PC-9 (cell line): ENCODE data around the gene ADGRD1. TPM values are rescaled to one million over a fixed set of nuclear protein-coding genes. Genes with fewer than 3 reads are reported as not detected.

ENCODE experiments used
- BruUV-seq: library from RNA; stranded (reverse); fragments of 400-500 nt; replicated peaks from 2 replicates; lab custom pipeline; 2021; lab: Mats Ljungman, UMichigan
- CTCF ChIA-PET: fragments of 300-600 bp; sonication (Branson Sonifier 250); formaldehyde crosslinking; loops from one replicate; lab custom pipeline; 2022; ENCODE audit warnings: antibody characterized with exemption; lab: Charles Lee
- POLR2A ChIA-PET: fragments of 300-600 bp; sonication (Branson Sonifier 250); formaldehyde crosslinking; loops from one replicate; lab custom pipeline; 2022; ENCODE audit warnings: antibody characterized with exemption; ENCODE audit not compliant: unreplicated experiment; lab: Charles Lee
- DNase-seq, 2 experiments: peaks; one replicate each; pipeline versions ENCODE4 v3.0.0 to v3.0.0-alpha.2; 2015 to 2022; ENCODE audit warnings: mixed read lengths in 1 of 2
- H2AFZ ChIP-seq: fragments of 200-600 bp; sonication (generic); 2 replicates; pipeline ENCODE4 v1.8.1; 2017; ENCODE audit warnings: antibody characterized with exemption
- H3F3A ChIP-seq: fragments of 200-600 bp; sonication (generic); 2 replicates; pipeline ENCODE4 v1.8.1; 2017; ENCODE audit warnings: antibody characterized with exemption, mild to moderate bottlenecking, low read depth; ENCODE audit not compliant: insufficient read depth
- H3K27ac ChIP-seq: fragments of 200-600 bp; sonication (generic); 2 replicates; pipeline ENCODE4 v1.6.1; 2016; ENCODE audit warnings: mixed run types
- H3K27me3 ChIP-seq: fragments of 200-600 bp; sonication (generic); 2 replicates; pipeline ENCODE4 v1.6.1; 2016; ENCODE audit warnings: low read depth, mixed run types; ENCODE audit not compliant: insufficient read depth
- H3K36me3 ChIP-seq: fragments of 200-600 bp; sonication (generic); 2 replicates; pipeline ENCODE4 v1.6.1; 2016; ENCODE audit warnings: low read depth, mixed run types
- H3K4me1 ChIP-seq: fragments of 200-600 bp; sonication (generic); replicated peaks from 2 replicates; pipeline ENCODE4 v1.6.1; 2016; ENCODE audit warnings: mixed run types; ENCODE audit not compliant: insufficient read depth
- H3K4me2 ChIP-seq: fragments of 200-600 bp; sonication (generic); 2 replicates; pipeline ENCODE4 v1.6.1; 2017; ENCODE audit warnings: mixed run types
- H3K4me3 ChIP-seq: fragments of 200-600 bp; sonication (generic); 2 replicates; pipeline ENCODE4 v1.6.1; 2016; ENCODE audit warnings: mixed run types
- H3K79me2 ChIP-seq: fragments of 200-600 bp; sonication (generic); 2 replicates; pipeline ENCODE4 v1.6.1; 2017; ENCODE audit warnings: low read depth, mixed run types
- H3K9me2 ChIP-seq: fragments of 200-600 bp; sonication (generic); 2 replicates; pipeline ENCODE4 v1.8.1; 2017; ENCODE audit warnings: mild to moderate bottlenecking; ENCODE audit not compliant: insufficient read depth
- H3K9me3 ChIP-seq: fragments of 200-600 bp; sonication (generic); 2 replicates; pipeline ENCODE4 v1.8.1; 2016; ENCODE audit warnings: low read depth; ENCODE audit not compliant: insufficient read depth
- H4K20me1 ChIP-seq: fragments of 200-600 bp; sonication (generic); 2 replicates; pipeline ENCODE4 v1.8.1; 2017; ENCODE audit not compliant: insufficient read depth
- EZH2 ChIP-seq: fragments of 200-600 bp; sonication (generic); IDR thresholded peaks from 2 replicates; pipeline ENCODE4 v1.8.0; 2017; ENCODE audit warnings: antibody characterized with exemption, low read depth
- intact Hi-C: fragments of 100-400 bp; cut with micrococcal nuclease; formaldehyde crosslinking; loops from one replicate; pipeline ENCODE4 v1.10.0; 2022; ENCODE audit not compliant: unreplicated experiment
- total RNA-seq: library from RNA; stranded (reverse); gene quantifications from 2 replicates; pipeline ENCODE4 v1.2.3, GENCODE V29; 2021
- TF ChIP-seq, protein P1 (sequence below): fragments of 200-600 bp; sonication (generic); conservative IDR thresholded peaks from 2 replicates; pipeline ENCODE4 v1.6.1; 2017; ENCODE audit warnings: mixed run types, antibody characterized with exemption, mild to moderate bottlenecking, moderate library complexity

The ADGRD1 gene
- total RNA-seq, 1 experiment from 2014 or later: not detected

DNA sequence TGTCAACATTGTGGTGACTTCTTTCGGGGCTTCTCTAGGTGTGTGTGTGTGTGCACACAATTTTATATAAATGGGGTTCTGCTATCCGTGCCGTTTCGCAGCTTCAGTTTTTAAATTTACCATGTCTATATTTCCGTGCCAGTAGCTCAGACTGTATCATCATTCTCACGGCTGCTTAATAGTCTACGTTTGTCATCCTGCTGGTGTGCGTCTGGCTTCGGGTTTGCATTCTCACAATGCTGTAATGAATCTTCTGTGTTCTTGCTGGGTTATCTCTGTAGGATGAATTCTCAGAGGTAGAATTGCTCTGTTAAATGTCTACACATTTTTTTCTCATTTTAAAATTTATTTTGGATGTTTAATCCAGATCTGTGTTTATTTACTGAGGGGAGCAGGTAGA is 73.6 kb downstream of the ADGRD1 start:
- BruUV-seq: no TSS peak
- Histone ChIP-seq H3K4me3 (no peak overlapping the region), H3K27me3 (peaks cover 97% of the 10 kb centered on the region), H3K9me2 (no peaks in the 10 kb centered on the region), H3K79me2 (no peaks in the 10 kb centered on the region), H3K4me1 (no peaks in the 10 kb centered on the region), H3K4me2 (no peak overlapping the region), H2AFZ (no peak overlapping the region), H3K36me3 (no peaks in the 10 kb centered on the region), H4K20me1 (no peaks in the 10 kb centered on the region), H3K9me3 (no peaks in the 10 kb centered on the region), H3K27ac (no peak overlapping the region), H3F3A (no peaks in the 10 kb centered on the region)
- TF ChIP-seq, protein P1, sequence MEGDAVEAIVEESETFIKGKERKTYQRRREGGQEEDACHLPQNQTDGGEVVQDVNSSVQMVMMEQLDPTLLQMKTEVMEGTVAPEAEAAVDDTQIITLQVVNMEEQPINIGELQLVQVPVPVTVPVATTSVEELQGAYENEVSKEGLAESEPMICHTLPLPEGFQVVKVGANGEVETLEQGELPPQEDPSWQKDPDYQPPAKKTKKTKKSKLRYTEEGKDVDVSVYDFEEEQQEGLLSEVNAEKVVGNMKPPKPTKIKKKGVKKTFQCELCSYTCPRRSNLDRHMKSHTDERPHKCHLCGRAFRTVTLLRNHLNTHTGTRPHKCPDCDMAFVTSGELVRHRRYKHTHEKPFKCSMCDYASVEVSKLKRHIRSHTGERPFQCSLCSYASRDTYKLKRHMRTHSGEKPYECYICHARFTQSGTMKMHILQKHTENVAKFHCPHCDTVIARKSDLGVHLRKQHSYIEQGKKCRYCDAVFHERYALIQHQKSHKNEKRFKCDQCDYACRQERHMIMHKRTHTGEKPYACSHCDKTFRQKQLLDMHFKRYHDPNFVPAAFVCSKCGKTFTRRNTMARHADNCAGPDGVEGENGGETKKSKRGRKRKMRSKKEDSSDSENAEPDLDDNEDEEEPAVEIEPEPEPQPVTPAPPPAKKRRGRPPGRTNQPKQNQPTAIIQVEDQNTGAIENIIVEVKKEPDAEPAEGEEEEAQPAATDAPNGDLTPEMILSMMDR: no peak
- no peak for TF ChIP-seq EZH2
- ChIA-PET POLR2A (no interaction called here), CTCF (no interaction called here)
- DNase-seq: no peak
- intact Hi-C loops: no loop called here

DNA sequence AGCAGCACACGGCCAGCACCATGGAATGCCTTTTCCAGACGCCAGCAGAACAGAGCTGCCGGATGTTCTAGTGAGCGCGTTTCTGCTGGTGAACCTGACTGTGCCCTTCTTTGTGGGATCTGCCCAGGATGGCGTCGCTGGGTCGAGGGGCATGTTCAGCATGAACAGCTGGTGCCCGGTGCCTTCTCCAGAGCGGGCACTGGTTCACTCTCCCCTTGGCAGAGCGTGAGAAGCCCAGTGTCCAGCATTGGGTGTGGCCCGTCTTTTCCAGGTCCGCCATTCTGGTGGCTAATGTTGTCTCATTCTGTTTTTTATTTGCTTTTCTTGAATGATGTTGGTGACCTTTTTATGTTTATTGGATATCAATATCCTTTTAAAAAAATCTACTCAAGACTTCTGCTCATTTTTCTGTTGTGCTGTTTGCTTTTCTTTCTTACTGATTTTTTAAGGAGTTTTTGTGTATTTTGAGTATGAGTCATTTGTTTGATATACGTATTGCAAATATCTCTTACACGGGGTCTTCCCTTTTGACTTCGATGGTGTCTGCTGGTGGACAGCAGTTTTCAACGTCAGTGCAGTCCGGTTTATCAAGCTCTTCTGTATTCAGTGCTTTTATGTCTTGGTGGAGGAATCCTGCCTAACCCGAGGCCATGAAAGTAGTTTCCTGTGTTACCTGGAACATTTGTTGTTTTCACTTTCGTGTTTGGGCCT is 74.3 kb downstream of the ADGRD1 start:
- CTCF ChIA-PET: no interaction called here
- DNase-seq: peak in 1 of 2 experiments; percentile 9
- intact Hi-C loops: no loop called here
- Histone ChIP-seq H3K79me2 (no peaks in the 10 kb centered on the region), H3K9me3 (no peaks in the 10 kb centered on the region), H3K9me2 (no peaks in the 10 kb centered on the region), H3K4me1 (no peaks in the 10 kb centered on the region), H2AFZ (no peak overlapping the region), H3K27me3 (peaks cover 94% of the 10 kb centered on the region), H3K4me2 (no peak overlapping the region), H3K4me3 (no peak overlapping the region), H4K20me1 (no peaks in the 10 kb centered on the region), H3K27ac (no peak overlapping the region), H3K36me3 (no peaks in the 10 kb centered on the region), H3F3A (no peaks in the 10 kb centered on the region)
- no TSS peak for BruUV-seq
- TF ChIP-seq, protein P1: no peak
- TF ChIP-seq EZH2: no peak
- POLR2A ChIA-PET: no interaction called here

DNA sequence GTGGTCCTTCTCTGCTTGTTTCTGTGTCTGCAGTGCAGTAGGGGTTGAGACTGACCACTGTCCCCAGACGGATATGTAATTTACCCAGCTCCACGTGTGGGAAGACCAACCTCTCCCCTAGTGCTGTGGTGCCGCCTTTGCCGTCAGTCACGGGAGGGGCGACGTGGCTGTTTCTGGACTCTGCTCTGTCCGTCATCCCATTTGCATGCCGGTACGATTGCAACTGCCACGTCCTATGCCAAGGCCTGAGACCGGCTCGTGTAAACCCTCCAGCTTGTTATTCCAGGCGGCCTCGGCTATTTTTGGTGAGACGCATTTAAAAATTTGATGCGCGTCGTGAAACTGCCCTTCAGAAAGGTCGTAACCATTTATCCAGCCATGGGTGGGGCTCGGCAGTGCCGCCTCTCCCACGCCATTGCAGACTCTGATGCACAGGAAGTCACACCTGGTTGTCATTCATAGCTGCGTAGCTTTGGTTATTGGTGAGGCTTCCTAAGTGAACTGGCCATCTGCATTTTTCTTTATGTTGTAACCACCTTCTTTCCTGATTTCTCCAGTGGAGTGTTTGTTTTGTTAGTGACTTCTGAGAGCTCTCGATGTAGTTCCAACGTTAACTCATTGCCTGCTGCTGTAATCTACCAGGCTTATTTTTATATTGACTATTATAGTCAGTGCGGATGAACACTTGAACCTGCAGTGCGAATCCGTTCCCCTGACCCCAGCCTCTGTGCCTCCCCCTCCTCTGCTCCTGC is 75.1 kb downstream of the ADGRD1 start:
- DNase-seq: peak in 1 of 2 experiments; percentile 28
- no peaks in the 10 kb centered on the region for H3K36me3 ChIP-seq
- no peaks in the 10 kb centered on the region for H3K9me2 ChIP-seq
- no TSS peak for BruUV-seq
- peaks cover 92% of the 10 kb centered on the region for H3K27me3 ChIP-seq
- no peak overlapping the region for H3K4me2 ChIP-seq
- intact Hi-C loops: no loop called here
- no peaks in the 10 kb centered on the region for H3F3A ChIP-seq
- H2AFZ ChIP-seq: no peak overlapping the region
- ChIA-PET CTCF (no interaction called here), POLR2A (no interaction called here)
- no peaks in the 10 kb centered on the region for H3K79me2 ChIP-seq
- H3K4me3 ChIP-seq: no peak overlapping the region
- no peak overlapping the region for H3K27ac ChIP-seq
- no peak for TF ChIP-seq EZH2
- TF ChIP-seq, protein P1: no peak
- H4K20me1 ChIP-seq: no peaks in the 10 kb centered on the region
- H3K9me3 ChIP-seq: no peaks in the 10 kb centered on the region
- no peaks in the 10 kb centered on the region for H3K4me1 ChIP-seq
